ENCODE results near the gene SLFNL1. TPM values are rescaled to one million over a fixed set of nuclear protein-coding genes. Genes with fewer than 3 reads are reported as not detected.

Gene SLFNL1
- total RNA-seq (2014; rRNA removed; shearing (Covaris generic)) = 0.03 and 0.12 TPM in 2 replicates

GRCh38 chr1:41021526-41022308 is at the start of gene SLFNL1:
SLFNL1 (minus strand) TSS chr1:41021725; CDS start chr1:41020660, 1,065 bp downstream.
- peak; percentile 35 for DNase-seq (ENCODE audit: low spot score)
- in situ Hi-C loops (cut with HindIII; ENCODE audit: low sequenced_read_pairs) = no loop called here

- in situ Hi-C loops (cut with HindIII; ENCODE audit: low sequenced_read_pairs) = no loop called here
- no peak for DNase-seq (ENCODE audit: low spot score)
These were observed 35.4 kb upstream of the SLFNL1 start for GRCh38 chr1:41056907-41057306.

- in situ Hi-C loops (cut with HindIII; ENCODE audit: low sequenced_read_pairs) = no loop called here
- no peak for DNase-seq (ENCODE audit: low spot score)
These were observed 31.8 kb upstream of the SLFNL1 start for GRCh38 chr1:41053316-41053715.

- in situ Hi-C loops (cut with HindIII; ENCODE audit: low sequenced_read_pairs) = no loop called here
- DNase-seq (ENCODE audit: low spot score) = no peak
These were observed 29.5 kb upstream of the SLFNL1 start for GRCh38 chr1:41051022-41051421.

GRCh38 chr1:41048540-41048939 is 27.0 kb upstream of the SLFNL1 start:
- DNase-seq (ENCODE audit: low spot score) = no peak
- in situ Hi-C loops (cut with HindIII; ENCODE audit: low sequenced_read_pairs) = no loop called here

GRCh38 chr1:41046347-41046775 is 24.8 kb upstream of the SLFNL1 start:
- in situ Hi-C loops (cut with HindIII; ENCODE audit: low sequenced_read_pairs) = no loop called here
- DNase-seq (ENCODE audit: low spot score) = peak; percentile 49

- DNase-seq (ENCODE audit: low spot score) = peak; percentile 91
- in situ Hi-C loops (cut with HindIII; ENCODE audit: low sequenced_read_pairs) = no loop called here
These were observed 24.2 kb upstream of the SLFNL1 start for GRCh38 chr1:41045740-41046139.

GRCh38 chr1:41044187-41044586 is 22.7 kb upstream of the SLFNL1 start:
- in situ Hi-C loops (cut with HindIII; ENCODE audit: low sequenced_read_pairs) = no loop called here
- no peak for DNase-seq (ENCODE audit: low spot score)

GRCh38 chr1:41041614-41042270 is 20.2 kb upstream of the SLFNL1 start:
- no peak for DNase-seq (ENCODE audit: low spot score)
- in situ Hi-C loops (cut with HindIII; ENCODE audit: low sequenced_read_pairs) = no loop called here

- no peak for DNase-seq (ENCODE audit: low spot score)
- in situ Hi-C loops (cut with HindIII; ENCODE audit: low sequenced_read_pairs) = no loop called here
These were observed 16.6 kb upstream of the SLFNL1 start for GRCh38 chr1:41038110-41038509.

GRCh38 chr1:41037116-41037903 is 15.8 kb upstream of the SLFNL1 start:
- in situ Hi-C loops (cut with HindIII; ENCODE audit: low sequenced_read_pairs) = no loop called here
- no peak for DNase-seq (ENCODE audit: low spot score)

- in situ Hi-C loops (cut with HindIII; ENCODE audit: low sequenced_read_pairs) = no loop called here
- DNase-seq (ENCODE audit: low spot score) = no peak
These were observed 11.7 kb upstream of the SLFNL1 start for GRCh38 chr1:41033272-41033671.

GRCh38 chr1:41032147-41032546 is 10.6 kb upstream of the SLFNL1 start:
- in situ Hi-C loops (cut with HindIII; ENCODE audit: low sequenced_read_pairs) = no loop called here
- DNase-seq (ENCODE audit: low spot score) = no peak

GRCh38 chr1:41030872-41031616 is 9.5 kb upstream of the SLFNL1 start:
- in situ Hi-C loops (cut with HindIII; ENCODE audit: low sequenced_read_pairs) = no loop called here
- DNase-seq (ENCODE audit: low spot score) = no peak

GRCh38 chr1:41028034-41028642 is 6.6 kb upstream of the SLFNL1 start:
- in situ Hi-C loops (cut with HindIII; ENCODE audit: low sequenced_read_pairs) = no loop called here
- DNase-seq (ENCODE audit: low spot score) = no peak

- in situ Hi-C loops (cut with HindIII; ENCODE audit: low sequenced_read_pairs) = no loop called here
- DNase-seq (ENCODE audit: low spot score) = no peak
These were observed 4.7 kb upstream of the SLFNL1 start for GRCh38 chr1:41025979-41026819.

GRCh38 chr1:41024953-41025352 is 3.4 kb upstream of the SLFNL1 start:
- in situ Hi-C loops (cut with HindIII; ENCODE audit: low sequenced_read_pairs) = no loop called here
- no peak for DNase-seq (ENCODE audit: low spot score)
